Ramos (cell line): Measurements from ENCODE around the gene UHRF1.
"Not testable (repeated sequence)": the region's sequence is repeated elsewhere in the genome, so short reads cannot be mapped to it uniquely, and the experiment has no call there.

Experiments
- in situ Hi-C: fragments of 300-500 bp; cut with MboI; formaldehyde crosslinking; loops from one replicate; pipeline ENCODE4 v1.14.3; 2022; ENCODE audit warnings: low sequenced_read_pairs; ENCODE audit not compliant: unreplicated experiment

Gene UHRF1

DNA sequence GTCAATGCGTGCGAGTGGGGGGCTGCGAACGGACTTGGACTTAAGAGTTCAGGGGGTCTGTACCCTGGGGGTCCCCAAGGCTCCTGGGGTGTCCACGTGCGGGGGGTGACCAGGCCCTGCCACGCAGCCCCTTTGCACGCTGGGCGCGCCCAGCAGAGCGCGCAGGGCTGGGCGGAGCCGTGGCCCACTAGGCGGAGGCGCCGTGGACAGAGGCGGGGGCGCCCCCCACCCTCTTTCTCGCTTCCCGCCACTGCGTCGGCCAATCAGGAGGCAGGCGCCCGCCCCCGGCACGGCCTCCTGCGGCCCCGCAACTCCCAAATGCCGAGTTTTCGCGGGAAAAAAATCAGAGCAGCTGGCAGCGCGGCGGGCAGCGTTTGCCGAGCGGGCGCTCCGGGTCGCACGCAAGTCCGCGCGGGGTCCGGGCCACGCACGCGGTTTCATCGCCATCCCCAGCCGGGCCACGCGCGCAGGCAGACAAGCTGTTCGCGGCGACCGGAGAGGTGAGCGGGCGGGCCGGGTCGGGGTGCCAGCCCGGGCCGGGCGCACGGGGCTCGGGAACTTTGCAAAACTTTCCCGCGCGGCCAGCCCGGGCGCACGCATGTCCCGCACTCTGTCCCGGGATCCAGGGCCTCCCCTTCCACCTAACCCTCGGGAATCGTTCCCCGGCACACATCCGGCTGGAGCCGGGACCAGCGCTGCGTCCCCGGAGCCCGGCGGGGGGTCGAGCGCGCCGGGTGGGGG is at the start of gene UHRF1:
UHRF1 (plus strand) TSS at position 346 of the 741 bp plus-strand sequence. CDS start 1,385 bp downstream, outside the sequence.
- in situ Hi-C loops = no loop called here

DNA sequence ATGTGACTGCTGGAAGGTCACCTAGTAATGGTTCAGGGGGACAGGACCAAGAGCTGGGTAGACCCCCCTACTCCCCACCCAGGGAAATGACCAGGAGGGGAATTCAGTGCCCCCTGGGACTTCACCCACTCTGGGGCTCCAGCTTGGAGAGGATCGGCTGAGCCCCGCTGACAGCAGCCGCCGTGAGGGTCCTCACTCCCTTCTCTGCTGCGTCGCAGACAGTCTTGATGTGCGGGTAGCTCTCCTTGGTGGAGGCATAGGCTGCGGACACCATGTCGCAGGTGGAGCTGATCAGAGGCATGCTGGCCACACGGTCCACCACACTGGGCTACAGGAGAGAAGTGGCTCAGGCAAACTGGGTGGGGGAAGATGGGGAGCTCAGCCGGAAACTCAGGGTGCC is 49.6 kb upstream of the UHRF1 start:
- in situ Hi-C loops = loop anchor here (5.0 kb wide), 1 partner anchor 47 kb away; no protein-coding TSS in a partner anchor

DNA sequence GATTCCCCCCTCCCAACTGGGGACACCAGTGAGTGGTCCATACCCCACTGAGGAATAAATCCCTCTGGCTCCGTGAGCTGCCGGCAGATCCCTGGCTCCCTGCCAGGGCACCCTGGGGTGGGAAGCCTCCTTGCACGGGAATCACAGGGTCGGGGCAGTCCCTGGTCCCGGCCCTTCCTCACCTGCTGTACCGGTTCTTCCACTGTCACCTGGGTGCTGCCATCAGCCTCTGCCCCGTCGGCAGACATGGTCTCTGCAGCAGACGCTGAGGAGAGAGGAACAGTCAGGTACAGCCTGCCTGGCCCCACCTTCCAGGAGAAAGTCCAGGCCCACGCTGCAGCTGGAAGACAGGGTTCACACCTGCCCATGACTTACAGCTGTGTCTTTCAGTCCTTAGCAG is 48.2 kb upstream of the UHRF1 start:
- in situ Hi-C loops = no loop called here

GRCh38 chr19:4866595-4867424 is 42.5 kb upstream of the UHRF1 start:
- in situ Hi-C loops = no loop called here

DNA sequence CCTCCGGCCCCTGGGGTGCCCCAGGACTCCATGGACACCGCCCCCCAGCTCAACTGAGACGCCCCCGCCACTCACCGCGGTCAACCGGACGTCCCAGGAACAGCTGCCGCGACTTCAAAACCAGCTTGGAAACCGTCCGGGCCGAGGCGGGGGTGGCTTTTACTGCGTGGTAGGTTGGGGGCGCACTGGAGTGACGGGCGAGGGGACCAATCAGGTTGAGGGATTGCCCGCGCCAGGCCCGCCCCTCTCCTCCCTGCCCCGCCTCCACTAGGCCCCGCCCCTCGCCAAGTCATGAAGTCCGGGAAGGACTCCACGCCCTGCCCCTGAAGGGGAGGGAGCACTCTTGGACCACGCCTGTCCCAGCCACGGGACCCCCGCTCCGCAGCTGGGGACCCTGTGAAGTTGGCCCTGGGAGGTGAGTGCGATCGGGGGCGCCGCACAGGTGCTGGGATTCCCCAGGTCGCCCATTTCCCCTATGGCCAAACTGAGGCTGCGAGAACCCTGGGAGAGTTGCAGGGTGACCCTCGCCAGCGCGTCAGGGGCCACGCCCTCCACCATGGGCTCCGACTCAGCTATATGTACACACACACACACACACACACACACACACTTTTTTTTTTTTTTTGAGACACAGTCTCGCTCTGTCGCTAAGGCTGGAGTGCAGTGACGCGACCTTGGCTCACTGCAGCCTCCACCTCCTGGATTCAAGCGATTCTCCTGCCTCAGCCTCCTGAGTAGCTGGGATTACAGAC is 41.6 kb upstream of the UHRF1 start, which contains the start of gene PLIN3:
PLIN3 (minus strand) TSS at position 134 of the 752 bp plus-strand sequence. CDS start 6,273 bp downstream, outside the sequence.
- in situ Hi-C loops = no loop called here

DNA sequence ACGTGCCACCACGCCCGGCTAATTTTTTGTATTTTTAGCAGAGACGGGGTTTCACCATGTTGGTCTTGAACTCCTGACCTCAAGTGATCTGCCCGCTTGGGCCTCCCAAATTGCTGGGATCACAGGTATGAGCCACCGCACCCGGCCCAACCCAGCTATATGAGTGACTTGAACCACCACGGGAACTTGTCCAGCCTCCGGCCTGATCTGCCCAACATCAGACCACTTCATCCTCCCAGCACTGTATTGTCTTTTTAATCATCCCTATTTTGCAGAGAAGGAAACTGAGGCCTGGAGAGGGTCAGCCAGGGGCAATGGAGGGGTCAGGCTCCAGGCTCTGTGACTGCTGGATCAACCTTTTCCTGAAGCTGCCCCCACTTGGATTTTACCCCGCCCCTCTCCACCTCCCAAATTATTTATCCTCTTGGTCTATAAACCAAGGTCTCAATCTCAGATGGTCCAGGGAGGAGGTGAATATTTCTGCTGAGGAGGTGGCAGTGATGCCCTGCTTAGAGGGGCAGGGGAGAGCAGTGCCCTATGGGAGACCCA is 40.9 kb upstream of the UHRF1 start:
- in situ Hi-C loops = no loop called here

DNA sequence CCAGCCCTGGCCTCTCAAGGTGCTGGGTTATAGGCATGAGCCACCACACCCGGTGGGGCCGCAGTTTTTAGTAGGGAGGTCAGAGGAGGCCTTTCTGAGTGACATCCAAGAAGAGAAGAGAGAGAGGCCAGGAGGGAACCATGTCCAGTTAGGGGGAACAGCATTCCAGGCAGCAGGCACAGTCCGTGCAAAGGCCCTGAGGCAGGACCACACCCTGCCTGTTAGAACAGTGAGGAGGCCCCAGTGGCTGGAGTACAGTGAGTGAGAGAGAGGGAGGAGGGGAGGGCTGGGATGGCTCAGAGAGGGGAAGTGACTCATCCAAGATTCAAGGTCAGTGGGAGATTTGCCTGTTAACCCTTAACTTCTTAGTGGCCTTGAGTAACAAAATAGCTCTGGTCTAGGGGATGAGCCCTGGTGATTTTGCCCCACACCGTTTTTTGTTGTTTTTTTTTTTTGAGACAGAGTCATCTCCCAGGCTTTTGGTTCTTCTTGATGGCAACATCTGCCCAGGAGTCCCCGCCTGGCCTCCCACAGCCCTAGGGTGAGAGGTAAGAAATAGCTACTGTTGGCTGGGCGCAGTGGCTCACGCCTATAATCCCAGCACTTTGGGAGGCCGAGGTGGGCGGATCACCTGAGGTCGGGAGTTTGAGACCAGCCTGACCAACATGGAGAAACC is 39.1 kb upstream of the UHRF1 start:
- in situ Hi-C loops = loop anchor here (5.0 kb wide), 2 partner anchors 42 to 162 kb away; no protein-coding TSS in a partner anchor

- in situ Hi-C loops = loop anchor here (5.0 kb wide), 2 partner anchors 41 to 161 kb away; no protein-coding TSS in a partner anchor
These were observed 37.6 kb upstream of the UHRF1 start for GRCh38 chr19:4871711-4872110.

- in situ Hi-C loops = loop anchor here (5.0 kb wide), 2 partner anchors 38 to 158 kb away; no protein-coding TSS in a partner anchor
These were observed 35.4 kb upstream of the UHRF1 start for GRCh38 chr19:4873930-4874329.

GRCh38 chr19:4877753-4878490 is 31.4 kb upstream of the UHRF1 start:
- in situ Hi-C loops = no loop called here

GRCh38 chr19:4878491-4878968 is 30.8 kb upstream of the UHRF1 start:
- in situ Hi-C loops = no loop called here

DNA sequence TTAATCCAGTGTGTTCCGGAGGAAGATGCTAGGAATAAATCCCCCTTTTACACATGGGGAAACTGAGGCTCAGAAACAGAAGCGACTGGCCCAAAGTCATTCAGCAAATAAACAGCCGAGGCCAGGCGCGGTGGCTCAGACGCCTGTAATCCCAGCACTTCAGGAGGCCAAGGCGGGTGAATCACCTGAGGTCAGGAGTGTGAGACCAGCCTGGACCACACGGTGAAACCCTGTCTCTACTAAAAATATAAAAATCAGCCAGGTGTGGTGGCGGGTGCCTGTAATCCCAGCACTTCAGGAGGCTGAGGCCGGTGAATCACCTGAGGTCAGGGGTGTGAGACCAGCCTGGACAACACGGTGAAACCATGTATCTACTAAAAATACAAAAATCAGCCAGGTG is 30.3 kb upstream of the UHRF1 start:
- in situ Hi-C loops = no loop called here

- in situ Hi-C loops = not testable (repeated sequence)
These were observed 26.4 kb upstream of the UHRF1 start for GRCh38 chr19:4882874-4883273.

DNA sequence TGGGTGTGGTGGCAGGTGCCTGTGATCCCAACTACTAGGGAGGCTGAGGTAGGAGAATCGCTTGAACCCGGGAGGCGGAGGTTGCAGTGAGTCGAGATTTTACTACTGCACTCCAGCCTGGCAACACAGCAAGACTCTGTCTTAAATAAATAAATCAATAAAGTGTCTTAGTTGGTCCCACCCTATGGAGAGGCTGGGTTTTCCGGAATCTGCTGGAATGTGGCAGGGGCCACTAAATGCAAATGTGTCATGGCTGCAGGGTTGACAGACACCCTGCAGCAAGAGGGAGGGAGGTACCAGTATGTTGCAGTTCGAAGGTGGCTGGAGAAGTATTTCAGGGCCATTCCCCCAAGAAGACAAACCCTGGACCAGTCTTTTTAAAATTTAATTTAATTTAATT is 24.3 kb upstream of the UHRF1 start:
- in situ Hi-C loops = not testable (repeated sequence)

DNA sequence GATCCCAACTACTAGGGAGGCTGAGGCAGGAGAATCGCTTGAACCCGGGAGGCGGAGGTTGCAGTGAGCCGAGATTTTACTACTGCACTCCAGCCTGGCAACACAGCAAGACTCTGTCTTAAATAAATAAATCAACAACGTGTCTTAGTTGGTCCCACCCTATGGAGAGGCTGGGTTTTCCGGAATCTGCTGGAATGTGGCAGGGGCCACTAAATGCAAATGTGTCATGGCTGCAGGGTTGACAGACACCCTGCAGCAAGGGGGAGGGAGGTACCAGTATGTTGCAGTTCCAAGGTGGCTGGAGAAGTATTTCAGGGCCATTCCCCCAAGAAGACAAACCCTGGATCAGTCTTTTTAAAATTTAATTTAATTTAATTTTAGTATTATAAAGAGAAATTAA is 21.5 kb upstream of the UHRF1 start:
- in situ Hi-C loops = not testable (repeated sequence)

- in situ Hi-C loops = no loop called here
These were observed 20.1 kb upstream of the UHRF1 start for GRCh38 chr19:4889034-4889815.

DNA sequence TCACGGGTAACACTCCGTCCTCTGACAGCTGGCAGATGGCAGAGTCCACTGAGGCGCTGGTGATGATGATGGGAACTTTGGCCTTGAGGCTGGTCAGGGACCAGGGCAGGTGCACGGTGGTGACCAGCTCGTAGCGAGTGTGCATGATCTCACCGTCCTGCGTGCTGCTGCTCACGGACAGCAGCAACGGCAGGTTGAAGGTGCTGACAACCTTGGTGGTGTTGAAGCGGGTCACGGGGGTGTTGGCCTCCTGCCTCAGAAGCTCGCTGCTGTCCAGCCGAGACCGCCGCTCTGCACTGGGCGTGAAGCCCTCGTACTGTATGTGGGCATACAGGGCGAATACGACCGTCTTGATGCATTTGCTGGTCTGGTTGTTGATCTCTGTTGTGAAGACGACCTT is 18.2 kb upstream of the UHRF1 start:
- in situ Hi-C loops = no loop called here

DNA sequence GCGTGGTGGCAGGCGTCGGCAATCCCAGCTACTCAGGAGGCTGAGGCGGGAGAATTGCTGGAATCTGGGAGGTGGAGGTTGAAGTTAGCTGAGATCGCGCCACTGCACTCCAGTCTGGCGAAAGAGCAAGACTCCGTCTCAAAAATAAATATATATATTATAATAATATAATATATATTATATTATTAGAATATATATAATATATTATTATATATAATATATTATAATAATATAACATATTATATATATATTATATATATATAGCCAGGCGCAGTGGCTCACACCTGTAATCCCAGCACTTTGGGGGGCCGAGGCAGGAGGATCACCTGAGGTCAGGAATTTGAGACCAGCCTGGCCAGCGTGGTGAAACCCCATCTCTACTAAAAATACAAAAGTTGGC is 16.3 kb upstream of the UHRF1 start:
- in situ Hi-C loops = not testable (repeated sequence)
